MM.1S (cell line): ENCODE results near the gene CPS1.

Source experiments
- CTCF ChIP-seq: fragments of 300-600 bp; sonication (generic); IDR thresholded peaks from 2 replicates; pipeline ENCODE4 v1.5.1; 2016; ENCODE audit warnings: antibody characterized with exemption, low read length, mixed read lengths
- EZH2 ChIP-seq: fragments of 300-600 bp; sonication (generic); optimal IDR thresholded peaks from 2 replicates; pipeline ENCODE3; 2017; ENCODE audit warnings: low read depth, mild to moderate bottlenecking, antibody characterized with exemption, low read length, mixed read lengths

- TF ChIP-seq CTCF, result no peak
- TF ChIP-seq EZH2, result no peak
Measured at GRCh38 chr2:210548878-210549384, 7.5 kb upstream of the CPS1 start.
